HFFc6 (cell line): ENCODE results near the gene HOXA5. TPM values are rescaled to one million over a fixed set of nuclear protein-coding genes. Genes with fewer than 3 reads are reported as not detected.

ENCODE experiments used
- DNase-seq: peaks from one replicate; pipeline ENCODE4 v3.0.0-alpha.2; 2018
- H3K27ac Mint-ChIP-seq: 2 replicates; pipeline ENCODE4 v1.8.0; 2020; ENCODE audit warnings: mild to moderate bottlenecking, mixed read lengths
- H3K27me3 Mint-ChIP-seq: 2 replicates; pipeline ENCODE4 v1.8.0; 2021; ENCODE audit warnings: mild to moderate bottlenecking, moderate library complexity, mixed read lengths; ENCODE audit not compliant: insufficient read depth
- H3K36me3 Mint-ChIP-seq: 2 replicates; pipeline ENCODE4 v1.8.0; 2021; ENCODE audit warnings: low read depth, mixed read lengths
- H3K4me1 Mint-ChIP-seq: 2 replicates; pipeline ENCODE4 v1.8.0; 2020; ENCODE audit warnings: low read depth, mixed read lengths
- H3K4me3 Mint-ChIP-seq: 2 replicates; pipeline ENCODE4 v1.8.0; 2020; ENCODE audit warnings: mild to moderate bottlenecking, moderate library complexity, mixed read lengths
- H3K9me3 Mint-ChIP-seq: 2 replicates; pipeline ENCODE4 v1.8.0; 2020; ENCODE audit warnings: mild to moderate bottlenecking, mixed read lengths
- CTCF ChIP-seq: fragments of 200-600 bp; sonication (generic); IDR thresholded peaks from 2 replicates; pipeline ENCODE4 v1.5.0; 2021; ENCODE audit warnings: antibody characterized with exemption, mild to moderate bottlenecking
- total RNA-seq, 6 experiments: library from RNA; stranded (reverse); fragmentation: NEBNext Ultra II Directional; extraction: Animal tissue kit (Norgen Biotek cat#: 25700); gene quantifications; 2 replicates in 1 of 6; 3 replicates in 5 of 6; pipeline ENCODE4 v1.2.3, GENCODE V29; 2021

Gene HOXA5
- total RNA-seq, 6 experiments from 2014 or later: 2.0 to 3.8 (median 2.8) TPM

GRCh38 chr7:27172823-27173510 lies 29.5 kb upstream of the HOXA5 start:
- peak; percentile 89 for DNase-seq

GRCh38 chr7:27172315-27172774 lies 28.9 kb upstream of the HOXA5 start:
- peak overlapping the region; percentile 99 for H3K27ac Mint-ChIP-seq
- peaks cover 58% of the 10 kb centered on the region for H3K36me3 Mint-ChIP-seq
- peak overlapping the region; percentile 96 for H3K4me3 Mint-ChIP-seq
- no peak for TF ChIP-seq CTCF
- DNase-seq: peak; percentile 75
- H3K4me1 Mint-ChIP-seq: peaks cover 62% of the 10 kb centered on the region
- peaks cover 26% of the 10 kb centered on the region for H3K27me3 Mint-ChIP-seq
- no peaks in the 10 kb centered on the region for H3K9me3 Mint-ChIP-seq

More at GRCh38 chr7:27172823-27173510, 29.5 kb upstream of the HOXA5 start:
- peak overlapping the region; percentile 96 for H3K4me3 Mint-ChIP-seq
- H3K9me3 Mint-ChIP-seq: no peaks in the 10 kb centered on the region
- H3K4me1 Mint-ChIP-seq: peaks cover 62% of the 10 kb centered on the region
- peaks cover 61% of the 10 kb centered on the region for H3K36me3 Mint-ChIP-seq
- H3K27me3 Mint-ChIP-seq: peaks cover 26% of the 10 kb centered on the region
- peak overlapping the region; percentile 99 for H3K27ac Mint-ChIP-seq
- no peak for TF ChIP-seq CTCF

- peaks cover 30% of the 10 kb centered on the region for H3K27me3 Mint-ChIP-seq
- DNase-seq: no peak
- no peaks in the 10 kb centered on the region for H3K9me3 Mint-ChIP-seq
- peak overlapping the region; percentile 99 for H3K27ac Mint-ChIP-seq
- H3K36me3 Mint-ChIP-seq: peaks cover 60% of the 10 kb centered on the region
- H3K4me1 Mint-ChIP-seq: peaks cover 62% of the 10 kb centered on the region
- H3K4me3 Mint-ChIP-seq: peak overlapping the region; percentile 96
- no peak; the same call in 1 of the 2 replicates for TF ChIP-seq CTCF
Observed at GRCh38 chr7:27171637-27172314, 28.3 kb upstream of the HOXA5 start.

- Mint-ChIP-seq H3K27ac (peak overlapping the region; percentile 99), H3K4me1 (peaks cover 59% of the 10 kb centered on the region), H3K9me3 (no peaks in the 10 kb centered on the region), H3K27me3 (peaks cover 30% of the 10 kb centered on the region), H3K36me3 (peaks cover 56% of the 10 kb centered on the region), H3K4me3 (peak overlapping the region; percentile 96)
- TF ChIP-seq CTCF: no peak
- DNase-seq: no peak
Observed at GRCh38 chr7:27171325-27171636, 27.8 kb upstream of the HOXA5 start.

GRCh38 chr7:27170426-27171324 lies 27.2 kb upstream of the HOXA5 start:
- H3K27ac Mint-ChIP-seq: peak overlapping the region; percentile 99
- H3K4me3 Mint-ChIP-seq: peak overlapping the region; percentile 96
- H3K36me3 Mint-ChIP-seq: peaks cover 52% of the 10 kb centered on the region
- H3K27me3 Mint-ChIP-seq: peaks cover 27% of the 10 kb centered on the region
- TF ChIP-seq CTCF: no peak
- DNase-seq: no peak
- H3K4me1 Mint-ChIP-seq: peaks cover 53% of the 10 kb centered on the region
- H3K9me3 Mint-ChIP-seq: no peaks in the 10 kb centered on the region
